Activated naive CD8-positive, alpha-beta T cell treated with anti-CD3 and anti-CD28 coated beads for 36 hours (primary cell): ENCODE results near the gene DENND1A. TPM values are rescaled to one million over a fixed set of nuclear protein-coding genes. Genes with fewer than 3 reads are reported as not detected.

Experiments used
- DNase-seq: peaks from one replicate; pipeline ENCODE4 v3.0.0; 2021
- H3K27ac Mint-ChIP-seq: one replicate; pipeline ENCODE4 v1.8.0; 2022; ENCODE audit warnings: mild to moderate bottlenecking, moderate library complexity, mixed read lengths
- H3K27me3 Mint-ChIP-seq: one replicate; pipeline ENCODE4 v1.8.0; 2022; ENCODE audit warnings: mild to moderate bottlenecking, mixed read lengths
- H3K36me3 Mint-ChIP-seq: one replicate; pipeline ENCODE4 v1.8.0; 2021; ENCODE audit warnings: mild to moderate bottlenecking, mixed read lengths
- H3K4me1 Mint-ChIP-seq: one replicate; pipeline ENCODE4 v1.8.0; 2021; ENCODE audit warnings: mixed read lengths
- H3K4me3 Mint-ChIP-seq: one replicate; pipeline ENCODE4 v1.8.0; 2022; ENCODE audit warnings: mild to moderate bottlenecking, moderate library complexity, mixed read lengths
- H3K9me3 Mint-ChIP-seq: one replicate; pipeline ENCODE4 v1.8.0; 2022; ENCODE audit warnings: mixed read lengths
- total RNA-seq, 2 experiments: library from RNA; stranded (reverse); gene quantifications; one replicate each; pipeline ENCODE4 v1.2.3, GENCODE V29; 2021

The DENND1A gene
- total RNA-seq, 2 experiments from 2014 or later: 21.3 to 22.1 TPM

- Mint-ChIP-seq H3K36me3 (no peaks in the 10 kb centered on the region), H3K27ac (no peak overlapping the region), H3K4me1 (no peaks in the 10 kb centered on the region), H3K27me3 (no peaks in the 10 kb centered on the region), H3K4me3 (no peak overlapping the region), H3K9me3 (no peaks in the 10 kb centered on the region)
- DNase-seq: no peak
These were observed 457.9 kb downstream of the DENND1A start for GRCh38 chr9:123471843-123472570.

- no peak overlapping the region for H3K27ac Mint-ChIP-seq
- no peaks in the 10 kb centered on the region for H3K9me3 Mint-ChIP-seq
- H3K4me1 Mint-ChIP-seq: no peaks in the 10 kb centered on the region
- H3K36me3 Mint-ChIP-seq: no peaks in the 10 kb centered on the region
- H3K27me3 Mint-ChIP-seq: no peaks in the 10 kb centered on the region
- no peak for DNase-seq
- no peak overlapping the region for H3K4me3 Mint-ChIP-seq
These were observed 458.7 kb downstream of the DENND1A start for GRCh38 chr9:123470991-123471770.

- Mint-ChIP-seq H3K4me3 (no peak overlapping the region), H3K36me3 (no peaks in the 10 kb centered on the region), H3K27me3 (no peaks in the 10 kb centered on the region), H3K9me3 (no peaks in the 10 kb centered on the region), H3K4me1 (no peaks in the 10 kb centered on the region), H3K27ac (no peak overlapping the region)
- no peak for DNase-seq
These were observed 459.7 kb downstream of the DENND1A start for GRCh38 chr9:123470121-123470782.

GRCh38 chr9:123469282-123469681 is 460.6 kb downstream of the DENND1A start:
- Mint-ChIP-seq H3K9me3 (no peaks in the 10 kb centered on the region), H3K4me3 (no peak overlapping the region), H3K27me3 (no peaks in the 10 kb centered on the region), H3K4me1 (no peaks in the 10 kb centered on the region), H3K27ac (no peak overlapping the region), H3K36me3 (no peaks in the 10 kb centered on the region)
- no peak for DNase-seq

GRCh38 chr9:123468541-123468940 is 461.4 kb downstream of the DENND1A start:
- H3K9me3 Mint-ChIP-seq: no peaks in the 10 kb centered on the region
- H3K4me3 Mint-ChIP-seq: no peak overlapping the region
- H3K4me1 Mint-ChIP-seq: no peaks in the 10 kb centered on the region
- no peaks in the 10 kb centered on the region for H3K36me3 Mint-ChIP-seq
- no peaks in the 10 kb centered on the region for H3K27me3 Mint-ChIP-seq
- no peak overlapping the region for H3K27ac Mint-ChIP-seq
- DNase-seq: no peak

GRCh38 chr9:123465304-123465703 is 464.6 kb downstream of the DENND1A start:
- Mint-ChIP-seq H3K4me1 (no peaks in the 10 kb centered on the region), H3K27me3 (no peaks in the 10 kb centered on the region), H3K4me3 (no peak overlapping the region), H3K27ac (no peak overlapping the region), H3K9me3 (no peaks in the 10 kb centered on the region), H3K36me3 (no peaks in the 10 kb centered on the region)
- no peak for DNase-seq

GRCh38 chr9:123460091-123460490 is 469.8 kb downstream of the DENND1A start:
- Mint-ChIP-seq H3K27ac (no peak overlapping the region), H3K27me3 (no peaks in the 10 kb centered on the region), H3K4me3 (no peak overlapping the region), H3K9me3 (no peaks in the 10 kb centered on the region), H3K4me1 (no peaks in the 10 kb centered on the region), H3K36me3 (no peaks in the 10 kb centered on the region)
- no peak for DNase-seq

- no peaks in the 10 kb centered on the region for H3K9me3 Mint-ChIP-seq
- H3K27me3 Mint-ChIP-seq: no peaks in the 10 kb centered on the region
- no peaks in the 10 kb centered on the region for H3K36me3 Mint-ChIP-seq
- DNase-seq: no peak
- H3K4me3 Mint-ChIP-seq: no peak overlapping the region
- no peaks in the 10 kb centered on the region for H3K4me1 Mint-ChIP-seq
- no peak overlapping the region for H3K27ac Mint-ChIP-seq
These were observed 472.3 kb downstream of the DENND1A start for GRCh38 chr9:123457583-123457982.

- no peak overlapping the region for H3K27ac Mint-ChIP-seq
- H3K4me3 Mint-ChIP-seq: no peak overlapping the region
- H3K36me3 Mint-ChIP-seq: no peaks in the 10 kb centered on the region
- H3K4me1 Mint-ChIP-seq: no peaks in the 10 kb centered on the region
- DNase-seq: no peak
- no peaks in the 10 kb centered on the region for H3K9me3 Mint-ChIP-seq
- no peaks in the 10 kb centered on the region for H3K27me3 Mint-ChIP-seq
These were observed 473.9 kb downstream of the DENND1A start for GRCh38 chr9:123456011-123456410.

- H3K4me3 Mint-ChIP-seq: no peak overlapping the region
- no peak overlapping the region for H3K27ac Mint-ChIP-seq
- no peaks in the 10 kb centered on the region for H3K9me3 Mint-ChIP-seq
- DNase-seq: no peak
- no peaks in the 10 kb centered on the region for H3K36me3 Mint-ChIP-seq
- H3K27me3 Mint-ChIP-seq: no peaks in the 10 kb centered on the region
- H3K4me1 Mint-ChIP-seq: no peaks in the 10 kb centered on the region
These were observed 474.7 kb downstream of the DENND1A start for GRCh38 chr9:123455187-123455586.

GRCh38 chr9:123454361-123454760 is 475.6 kb downstream of the DENND1A start:
- no peak for DNase-seq
- no peak overlapping the region for H3K4me3 Mint-ChIP-seq
- H3K27me3 Mint-ChIP-seq: no peaks in the 10 kb centered on the region
- H3K9me3 Mint-ChIP-seq: no peaks in the 10 kb centered on the region
- H3K4me1 Mint-ChIP-seq: no peaks in the 10 kb centered on the region
- no peaks in the 10 kb centered on the region for H3K36me3 Mint-ChIP-seq
- H3K27ac Mint-ChIP-seq: no peak overlapping the region

GRCh38 chr9:123453831-123454321 is 476.1 kb downstream of the DENND1A start:
- H3K27me3 Mint-ChIP-seq: no peaks in the 10 kb centered on the region
- no peak for DNase-seq
- no peaks in the 10 kb centered on the region for H3K36me3 Mint-ChIP-seq
- H3K9me3 Mint-ChIP-seq: no peaks in the 10 kb centered on the region
- H3K27ac Mint-ChIP-seq: no peak overlapping the region
- no peaks in the 10 kb centered on the region for H3K4me1 Mint-ChIP-seq
- H3K4me3 Mint-ChIP-seq: no peak overlapping the region

GRCh38 chr9:123453076-123453667 is 476.8 kb downstream of the DENND1A start:
- Mint-ChIP-seq H3K27me3 (no peaks in the 10 kb centered on the region), H3K36me3 (no peaks in the 10 kb centered on the region), H3K4me1 (no peaks in the 10 kb centered on the region), H3K9me3 (no peaks in the 10 kb centered on the region), H3K4me3 (no peak overlapping the region), H3K27ac (no peak overlapping the region)
- no peak for DNase-seq

- no peak overlapping the region for H3K27ac Mint-ChIP-seq
- H3K27me3 Mint-ChIP-seq: no peaks in the 10 kb centered on the region
- H3K4me3 Mint-ChIP-seq: no peak overlapping the region
- no peaks in the 10 kb centered on the region for H3K36me3 Mint-ChIP-seq
- no peaks in the 10 kb centered on the region for H3K9me3 Mint-ChIP-seq
- H3K4me1 Mint-ChIP-seq: no peaks in the 10 kb centered on the region
- no peak for DNase-seq
These were observed 478.9 kb downstream of the DENND1A start for GRCh38 chr9:123450996-123451395.
